Testis (tissue), 2 donors: ENCODE data around the gene TMEM145.

Experiments
- POLR2A ChIP-seq: fragments of 450-650 bp; IDR thresholded peaks from one replicate; pipeline ENCODE4 v1.6.1; 2017; ENCODE audit warnings: antibody characterized with exemption, mild to moderate bottlenecking, moderate library complexity
- TF ChIP-seq, protein P1 (sequence below), 3 experiments: fragments of 450-650 bp in 2 of 3; fragments of 200-600 bp in 1 of 3; sonication (generic) in 1 of 3; IDR thresholded peaks; one replicate each; pipeline ENCODE4 v1.5.1; 2016 to 2019; ENCODE audit warnings: antibody characterized with exemption in 3 of 3, mild to moderate bottlenecking in 2 of 3, moderate library complexity in 1 of 3

GRCh38 chr19:42366673-42367072 is 53.6 kb downstream of the TMEM145 start:
- TF ChIP-seq, protein P1, sequence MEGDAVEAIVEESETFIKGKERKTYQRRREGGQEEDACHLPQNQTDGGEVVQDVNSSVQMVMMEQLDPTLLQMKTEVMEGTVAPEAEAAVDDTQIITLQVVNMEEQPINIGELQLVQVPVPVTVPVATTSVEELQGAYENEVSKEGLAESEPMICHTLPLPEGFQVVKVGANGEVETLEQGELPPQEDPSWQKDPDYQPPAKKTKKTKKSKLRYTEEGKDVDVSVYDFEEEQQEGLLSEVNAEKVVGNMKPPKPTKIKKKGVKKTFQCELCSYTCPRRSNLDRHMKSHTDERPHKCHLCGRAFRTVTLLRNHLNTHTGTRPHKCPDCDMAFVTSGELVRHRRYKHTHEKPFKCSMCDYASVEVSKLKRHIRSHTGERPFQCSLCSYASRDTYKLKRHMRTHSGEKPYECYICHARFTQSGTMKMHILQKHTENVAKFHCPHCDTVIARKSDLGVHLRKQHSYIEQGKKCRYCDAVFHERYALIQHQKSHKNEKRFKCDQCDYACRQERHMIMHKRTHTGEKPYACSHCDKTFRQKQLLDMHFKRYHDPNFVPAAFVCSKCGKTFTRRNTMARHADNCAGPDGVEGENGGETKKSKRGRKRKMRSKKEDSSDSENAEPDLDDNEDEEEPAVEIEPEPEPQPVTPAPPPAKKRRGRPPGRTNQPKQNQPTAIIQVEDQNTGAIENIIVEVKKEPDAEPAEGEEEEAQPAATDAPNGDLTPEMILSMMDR (IDR thresholded peaks at IDR 0.05): no peak
- no peak for TF ChIP-seq POLR2A
